Endothelial cell of umbilical vein (primary cell): ENCODE data around the gene CAV2. TPM values are rescaled to one million over a fixed set of nuclear protein-coding genes. Genes with fewer than 3 reads are reported as not detected.

Experiments
- BruUV-seq: library from RNA; stranded (reverse); fragments of 400-500 nt; replicated peaks from 2 replicates; lab custom pipeline; 2021; lab: Mats Ljungman, UMichigan
- CTCF ChIA-PET: fragments of 300-600, 350-600 bp; sonication (Branson Sonifier 250); formaldehyde crosslinking; loops from one replicate; lab custom pipeline; 2021; ENCODE audit warnings: antibody characterized with exemption, inconsistent platforms; lab: Charles Lee
- POLR2A ChIA-PET: fragments of 300-600, 350-600 bp; sonication (Branson Sonifier 250); formaldehyde crosslinking; loops from one replicate; lab custom pipeline; 2021; ENCODE audit warnings: antibody characterized with exemption, inconsistent platforms; lab: Charles Lee
- DNase-seq: peaks from one replicate; pipeline ENCODE4 v3.0.0-alpha.2; 2011; ENCODE audit warnings: low read depth, low spot score
- FAIRE-seq: peaks from 2 replicates; lab custom pipeline; 2011; peaks lifted over from hg19 to GRCh38; lab: Jason Lieb, UNC
- H2AFZ ChIP-seq: 2 replicates; pipeline ENCODE4 v1.6.0; 2012; ENCODE audit warnings: low read depth, low read length, control low read depth, inconsistent platforms
- H3K27ac ChIP-seq: 2 replicates; pipeline ENCODE4 v1.5.1; 2011; ENCODE audit warnings: low read depth, mild to moderate bottlenecking, control low read depth, low read length, moderate library complexity; ENCODE audit not compliant: insufficient read depth
- H3K27me3 ChIP-seq, 2 experiments: 2 replicates each; pipeline versions ENCODE4 v1.6.0 to v1.6.1; 2011; ENCODE audit warnings: low read length in 2 of 2, mixed read lengths in 1 of 2; ENCODE audit not compliant: control insufficient read depth in 2 of 2, insufficient read depth in 2 of 2
- H3K36me3 ChIP-seq, 2 experiments: 2 replicates in 1 of 2; 3 replicates in 1 of 2; pipeline ENCODE4 v1.5.1; 2011; ENCODE audit warnings: low read length in 2 of 2, mild to moderate bottlenecking in 1 of 2, moderate library complexity in 1 of 2; ENCODE audit not compliant: control insufficient read depth in 2 of 2, insufficient read depth in 2 of 2; ENCODE audit errors: extremely low read depth in 1 of 2
- H3K4me1 ChIP-seq: 3 replicates; pipeline ENCODE4 v1.5.1; 2011; ENCODE audit warnings: mild to moderate bottlenecking, low read length; ENCODE audit not compliant: control insufficient read depth, insufficient read depth; ENCODE audit errors: extremely low read depth
- H3K4me2 ChIP-seq: 2 replicates; pipeline ENCODE4 v1.6.1; 2011; ENCODE audit warnings: low read length, control low read depth, mixed read lengths; ENCODE audit not compliant: insufficient read depth
- H3K4me3 ChIP-seq, 3 experiments: fragments of 200-600 bp in 1 of 3; sonication (generic), shearing (Covaris generic) in 1 of 3; replicated peaks in 1 of 3; 2 replicates each; pipeline ENCODE4 v1.5.1; 2011 to 2016; ENCODE audit warnings: control low read depth in 3 of 3, low read length in 3 of 3, mild to moderate bottlenecking in 2 of 3, inconsistent platforms in 1 of 3, low read depth in 1 of 3, moderate library complexity in 1 of 3; ENCODE audit not compliant: insufficient read depth in 1 of 3
- H3K79me2 ChIP-seq: 2 replicates; pipeline ENCODE4 v1.6.0; 2012; ENCODE audit warnings: low read length, inconsistent platforms; ENCODE audit not compliant: control insufficient read depth, insufficient read depth
- H3K9ac ChIP-seq: replicated peaks from 2 replicates; pipeline ENCODE3; 2011; ENCODE audit warnings: low read length, control low read depth; ENCODE audit not compliant: insufficient read depth; ENCODE audit errors: extremely low read depth
- H3K9me1 ChIP-seq: replicated peaks from 3 replicates; pipeline ENCODE4 v1.6.0; 2011; ENCODE audit warnings: mild to moderate bottlenecking, low read length; ENCODE audit not compliant: control insufficient read depth, insufficient read depth; ENCODE audit errors: extremely low read depth
- H3K9me3 ChIP-seq: replicated peaks from 2 replicates; pipeline ENCODE4 v1.5.1; 2012; ENCODE audit warnings: low read length, inconsistent platforms; ENCODE audit not compliant: control insufficient read depth, insufficient read depth
- H4K20me1 ChIP-seq: replicated peaks from 2 replicates; pipeline ENCODE3; 2011; ENCODE audit warnings: mild to moderate bottlenecking, low read length; ENCODE audit not compliant: control insufficient read depth, insufficient read depth; ENCODE audit errors: extremely low read depth
- CTCF ChIP-seq, 2 donors: IDR thresholded peaks; 1 replicate in 1 of 2; 2 replicates in 1 of 2; pipeline ENCODE4 v1.5.1; 2011; ENCODE audit warnings: low read length in 2 of 2, mild to moderate bottlenecking in 2 of 2, moderate library complexity in 2 of 2, control low read depth in 1 of 2, inconsistent platforms in 1 of 2, low read depth in 1 of 2; ENCODE audit not compliant: insufficient read depth in 1 of 2; ENCODE audit errors: extremely low read depth in 1 of 2
- FOS ChIP-seq: IDR thresholded peaks from 2 replicates; pipeline ENCODE4 v1.6.1; 2011; ENCODE audit warnings: mild to moderate bottlenecking, low read length, moderate library complexity, borderline replicate concordance; ENCODE audit not compliant: insufficient read depth
- JUN ChIP-seq: IDR thresholded peaks from 2 replicates; pipeline ENCODE4 v1.6.1; 2011; ENCODE audit warnings: borderline replicate concordance, low read depth; ENCODE audit not compliant: insufficient read length, insufficient read depth
- MAX ChIP-seq: IDR thresholded peaks from 2 replicates; pipeline ENCODE4 v1.6.1; 2011; ENCODE audit not compliant: insufficient read depth, insufficient read length
- MYC ChIP-seq: IDR thresholded peaks from one replicate; pipeline ENCODE4 v1.6.1; 2011; ENCODE audit warnings: mild to moderate bottlenecking, low read depth, low read length
- dilution Hi-C: fragments of 300-500 bp; cut with MboI; formaldehyde crosslinking; loops from one replicate; pipeline ENCODE4 v1.15.0; 2019; ENCODE audit warnings: low sequenced_read_pairs; ENCODE audit not compliant: extremely low pct_ligation_motif_present
- intact Hi-C: fragments of 100-400 bp; cut with micrococcal nuclease; formaldehyde crosslinking; loops from one replicate; pipeline ENCODE4 v1.10.0; 2022
- polyA plus RNA-seq, 4 experiments: library from polyadenylated mRNA; depleted of rRNA in 3 of 4; stranded (reverse) in 3 of 4; unstranded in 1 of 4; fragments of >200 nt; gene quantifications; 2 replicates each; pipeline versions ENCODE4 v1.2.1 to v1.2.3, GENCODE V29; 2011 to 2012; ENCODE audit warnings: missing spikeins in 1 of 4
- total RNA-seq: library from RNA; stranded (reverse); gene quantifications from 2 replicates; pipeline ENCODE4 v1.2.3, GENCODE V29; 2021

CAV2 gene
- total and polyA plus RNA-seq, 2 donors (not counting 3 experiments of a cell fraction or from before 2014, with no cell fraction given), result 179 to 327 TPM

GRCh38 chr7:116518961-116519360 lies 19.4 kb downstream of the CAV2 start:
- H4K20me1 ChIP-seq, result no peaks in the 10 kb centered on the region
- no peak overlapping the region for H3K27ac ChIP-seq
- H3K4me2 ChIP-seq, result no peak overlapping the region
- H3K27me3 ChIP-seq, result no peaks in the 10 kb centered on the region
- H3K9me3 ChIP-seq, result no peaks in the 10 kb centered on the region
- no peak overlapping the region for H3K9ac ChIP-seq
- H2AFZ ChIP-seq, result no peak overlapping the region
- H3K4me1 ChIP-seq, result peaks cover 36% of the 10 kb centered on the region
- dilution Hi-C loops (loop anchor here (25.0 kb wide), 2 partner anchors 182 to 257 kb away; no protein-coding TSS in a partner anchor), intact Hi-C loops (no loop called here)
- BruUV-seq, result no TSS peak
- POLR2A ChIA-PET, result no interaction called here
- no peaks in the 10 kb centered on the region for H3K79me2 ChIP-seq
- H3K36me3 ChIP-seq, result no peaks in the 10 kb centered on the region
- no peaks in the 10 kb centered on the region for H3K9me1 ChIP-seq
- no peak overlapping the region for H3K4me3 ChIP-seq
- no peak for TF ChIP-seq FOS
- no peak for TF ChIP-seq JUN
- no peak for TF ChIP-seq MAX
- no peak for TF ChIP-seq MYC
- no peak for TF ChIP-seq CTCF (IDR thresholded peaks at IDR 0.05; ENCODE audit: extremely low read depth in 1 of 2, insufficient read depth in 1 of 2, low read depth in 1 of 2, low read length in 2 of 2)
- DNase-seq (no peak), FAIRE-seq (no peak)
- CTCF ChIA-PET, result interaction anchor here (2.8 kb wide), 1 partner anchor 70 kb away, joined by 10 read pairs; no protein-coding TSS in a partner anchor
